GM12878 (cell line): ENCODE results near the gene NECTIN1. TPM values are rescaled to one million over a fixed set of nuclear protein-coding genes. Genes with fewer than 3 reads are reported as not detected.

Experiments used
- BCL11A ChIP-seq: IDR thresholded peaks from 2 replicates; pipeline ENCODE4 v1.6.1; 2011; ENCODE audit warnings: low read depth, low read length
- CHD4 ChIP-seq: fragments of 200-600 bp; sonication (generic); IDR thresholded peaks from 2 replicates; pipeline ENCODE4 v1.6.1; 2016; ENCODE audit warnings: mild to moderate bottlenecking
- CREM ChIP-seq: IDR thresholded peaks from 2 replicates; pipeline ENCODE4 v1.6.1; 2014; ENCODE audit warnings: antibody characterized with exemption, low read depth
- CTCF ChIP-seq, 3 experiments: IDR thresholded peaks in 2 of 3; conservative IDR thresholded peaks in 1 of 3; 2 replicates each; pipeline ENCODE4 v1.5.1; 2011; ENCODE audit warnings: low read depth in 3 of 3, low read length in 3 of 3, mild to moderate bottlenecking in 3 of 3, control low read depth in 2 of 3, moderate library complexity in 2 of 3, inconsistent platforms in 1 of 3, mixed read lengths in 1 of 3; ENCODE audit not compliant: control insufficient read depth in 2 of 3, insufficient read depth in 1 of 3; ENCODE audit errors: extremely low read depth in 1 of 3
- EED ChIP-seq: sonication (generic); IDR thresholded peaks from 2 replicates; pipeline ENCODE4 v1.6.1; 2016; ENCODE audit warnings: antibody characterized with exemption, low read depth
- EGR1 ChIP-seq, 2 experiments: IDR thresholded peaks; 1 replicate in 1 of 2; 2 replicates in 1 of 2; pipeline ENCODE4 v1.6.1; 2011 to 2012; ENCODE audit warnings: low read depth in 2 of 2, low read length in 2 of 2, borderline replicate concordance in 1 of 2, mild to moderate bottlenecking in 1 of 2, moderate library complexity in 1 of 2
- HCFC1 ChIP-seq: fragments of 150-350 bp; IDR thresholded peaks from 2 replicates; pipeline ENCODE4 v1.6.1; 2014; ENCODE audit warnings: low read length
- HDAC6 ChIP-seq: fragments of 200-600 bp; sonication (generic); IDR thresholded peaks from one replicate; pipeline ENCODE4 v1.8.0; 2017; ENCODE audit warnings: antibody characterized with exemption; ENCODE audit not compliant: unreplicated experiment
- IKZF1 ChIP-seq: fragments of 450-650 bp; conservative IDR thresholded peaks from 2 replicates; pipeline ENCODE4 v1.6.1; 2017; ENCODE audit warnings: antibody characterized with exemption, mild to moderate bottlenecking
- LARP7 ChIP-seq: fragments of 450-650 bp; IDR thresholded peaks from 2 replicates; pipeline ENCODE4 v1.6.1; 2017; ENCODE audit warnings: mild to moderate bottlenecking
- NR2C2 ChIP-seq: IDR thresholded peaks from 2 replicates; pipeline ENCODE4 v1.6.1; 2011; ENCODE audit warnings: borderline replicate concordance, low read depth; ENCODE audit not compliant: control insufficient read depth, insufficient read length
- POLR2A ChIP-seq: IDR thresholded peaks from 2 replicates; pipeline ENCODE4 v1.6.1; 2011; ENCODE audit warnings: low read depth, mild to moderate bottlenecking, low read length
- POLR2AphosphoS5 ChIP-seq: IDR thresholded peaks from 2 replicates; pipeline ENCODE4 v1.6.1; 2011; ENCODE audit warnings: mild to moderate bottlenecking, low read length, inconsistent platforms
- RCOR1 ChIP-seq: conservative IDR thresholded peaks from 2 replicates; pipeline ENCODE4 v1.6.1; 2012; ENCODE audit warnings: low read depth, low read length, improper control_type of control experiment
- SMAD1 ChIP-seq: fragments of 450-650 bp; IDR thresholded peaks from 2 replicates; pipeline ENCODE4 v1.6.1; 2018; ENCODE audit warnings: mild to moderate bottlenecking, low read depth; ENCODE audit not compliant: partially characterized antibody
- SMARCA5 ChIP-seq: fragments of 450-650 bp; IDR thresholded peaks from 2 replicates; pipeline ENCODE4 v1.6.1; 2017; ENCODE audit warnings: mild to moderate bottlenecking
- SPI1 ChIP-seq: IDR thresholded peaks from 2 replicates; pipeline ENCODE4 v1.6.1; 2011; ENCODE audit warnings: low read depth, mild to moderate bottlenecking, low read length, moderate library complexity, borderline replicate concordance; ENCODE audit not compliant: insufficient read depth
- TAF1 ChIP-seq: IDR thresholded peaks from 2 replicates; pipeline ENCODE4 v1.6.1; 2011; ENCODE audit warnings: mild to moderate bottlenecking, low read depth, low read length, borderline replicate concordance
- polyA plus RNA-seq, 11 experiments: library from polyadenylated mRNA; depleted of rRNA in 4 of 11; unstranded in 6 of 11; stranded (reverse) in 5 of 11; fragments of >200 nt; fragmentation: Nextera tagmentation in 4 of 11; fragmentation: Illumina TruSeq in 1 of 11; extraction: Ambion mirVana in 4 of 11; extraction: Trizol in 1 of 11; gene quantifications; 1 replicate in 1 of 11; 2 replicates in 10 of 11; pipeline versions ENCODE4 v1.2.1 to v1.2.3, GENCODE V29; 2011 to 2016; ENCODE audit warnings: inconsistent platforms in 2 of 11, missing spikeins in 2 of 11, low read depth in 1 of 11
- total RNA-seq, 4 experiments: library from RNA; depleted of rRNA in 3 of 4; stranded (reverse); fragments of >200 nt in 3 of 4; fragmentation: Illumina TruSeq in 1 of 4; extraction: Trizol in 1 of 4; gene quantifications; 2 replicates each; pipeline versions ENCODE4 v1.2.1 to v1.2.3, GENCODE V29; 2013 to 2021
- TF ChIP-seq, protein P1 (sequence below): IDR thresholded peaks from 2 replicates; pipeline ENCODE4 v1.6.1; 2012; ENCODE audit warnings: mild to moderate bottlenecking, low read depth, low read length
- TF ChIP-seq, protein P2 (sequence below): IDR thresholded peaks from 2 replicates; pipeline ENCODE4 v1.6.1; 2011; ENCODE audit warnings: low read depth, low read length, improper control_type of control experiment, borderline replicate concordance
- TF ChIP-seq, protein P3 (sequence below): fragments of 450-650 bp; IDR thresholded peaks from 2 replicates; pipeline ENCODE4 v1.6.1; 2017; ENCODE audit warnings: mild to moderate bottlenecking
- TF ChIP-seq, protein P4 (sequence below): fragments of 150-350 bp; IDR thresholded peaks from 2 replicates; pipeline ENCODE4 v1.6.1; 2014; ENCODE audit warnings: mild to moderate bottlenecking, low read depth, low read length

Gene NECTIN1
- total and polyA plus RNA-seq, 10 of the 15 experiments (the other 5 are each of a cell fraction or from before 2014, with no cell fraction given) = 0.97 to 9.2 (median 2.3) TPM

DNA sequence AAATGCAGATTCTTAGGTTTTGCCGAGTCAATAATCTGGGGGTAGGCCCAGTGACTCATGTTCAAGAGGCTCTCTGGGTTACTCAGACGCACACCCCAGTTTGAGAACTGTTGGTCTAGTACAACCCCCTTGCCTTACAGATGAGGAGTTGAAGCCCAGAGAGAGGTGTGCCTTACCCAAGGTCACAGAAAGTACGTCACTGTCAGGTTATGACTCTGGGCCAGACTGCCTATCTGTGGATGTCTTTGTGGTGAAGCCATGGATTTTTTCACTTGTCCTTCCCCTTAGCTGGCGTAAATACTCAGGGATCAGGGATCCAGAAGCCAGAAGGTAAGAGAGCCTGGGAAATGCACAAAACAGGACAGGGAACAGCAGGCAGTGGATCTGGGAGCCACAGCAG lies 25.2 kb upstream of the NECTIN1 start (continued):
- TF ChIP-seq, protein P1, sequence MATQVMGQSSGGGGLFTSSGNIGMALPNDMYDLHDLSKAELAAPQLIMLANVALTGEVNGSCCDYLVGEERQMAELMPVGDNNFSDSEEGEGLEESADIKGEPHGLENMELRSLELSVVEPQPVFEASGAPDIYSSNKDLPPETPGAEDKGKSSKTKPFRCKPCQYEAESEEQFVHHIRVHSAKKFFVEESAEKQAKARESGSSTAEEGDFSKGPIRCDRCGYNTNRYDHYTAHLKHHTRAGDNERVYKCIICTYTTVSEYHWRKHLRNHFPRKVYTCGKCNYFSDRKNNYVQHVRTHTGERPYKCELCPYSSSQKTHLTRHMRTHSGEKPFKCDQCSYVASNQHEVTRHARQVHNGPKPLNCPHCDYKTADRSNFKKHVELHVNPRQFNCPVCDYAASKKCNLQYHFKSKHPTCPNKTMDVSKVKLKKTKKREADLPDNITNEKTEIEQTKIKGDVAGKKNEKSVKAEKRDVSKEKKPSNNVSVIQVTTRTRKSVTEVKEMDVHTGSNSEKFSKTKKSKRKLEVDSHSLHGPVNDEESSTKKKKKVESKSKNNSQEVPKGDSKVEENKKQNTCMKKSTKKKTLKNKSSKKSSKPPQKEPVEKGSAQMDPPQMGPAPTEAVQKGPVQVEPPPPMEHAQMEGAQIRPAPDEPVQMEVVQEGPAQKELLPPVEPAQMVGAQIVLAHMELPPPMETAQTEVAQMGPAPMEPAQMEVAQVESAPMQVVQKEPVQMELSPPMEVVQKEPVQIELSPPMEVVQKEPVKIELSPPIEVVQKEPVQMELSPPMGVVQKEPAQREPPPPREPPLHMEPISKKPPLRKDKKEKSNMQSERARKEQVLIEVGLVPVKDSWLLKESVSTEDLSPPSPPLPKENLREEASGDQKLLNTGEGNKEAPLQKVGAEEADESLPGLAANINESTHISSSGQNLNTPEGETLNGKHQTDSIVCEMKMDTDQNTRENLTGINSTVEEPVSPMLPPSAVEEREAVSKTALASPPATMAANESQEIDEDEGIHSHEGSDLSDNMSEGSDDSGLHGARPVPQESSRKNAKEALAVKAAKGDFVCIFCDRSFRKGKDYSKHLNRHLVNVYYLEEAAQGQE = no peak
- no peak for TF ChIP-seq SMARCA5
- TF ChIP-seq BCL11A = no peak
- TF ChIP-seq, protein P2, sequence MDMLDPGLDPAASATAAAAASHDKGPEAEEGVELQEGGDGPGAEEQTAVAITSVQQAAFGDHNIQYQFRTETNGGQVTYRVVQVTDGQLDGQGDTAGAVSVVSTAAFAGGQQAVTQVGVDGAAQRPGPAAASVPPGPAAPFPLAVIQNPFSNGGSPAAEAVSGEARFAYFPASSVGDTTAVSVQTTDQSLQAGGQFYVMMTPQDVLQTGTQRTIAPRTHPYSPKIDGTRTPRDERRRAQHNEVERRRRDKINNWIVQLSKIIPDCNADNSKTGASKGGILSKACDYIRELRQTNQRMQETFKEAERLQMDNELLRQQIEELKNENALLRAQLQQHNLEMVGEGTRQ = no peak
- TF ChIP-seq POLR2A = no peak
- TF ChIP-seq CREM = peak; percentile 48; the same call in 1 of the 2 replicates
- 0 out of 2 replicates have a peak, but pooled peaks have one; percentile 17 for TF ChIP-seq POLR2AphosphoS5
- TF ChIP-seq, protein P3, sequence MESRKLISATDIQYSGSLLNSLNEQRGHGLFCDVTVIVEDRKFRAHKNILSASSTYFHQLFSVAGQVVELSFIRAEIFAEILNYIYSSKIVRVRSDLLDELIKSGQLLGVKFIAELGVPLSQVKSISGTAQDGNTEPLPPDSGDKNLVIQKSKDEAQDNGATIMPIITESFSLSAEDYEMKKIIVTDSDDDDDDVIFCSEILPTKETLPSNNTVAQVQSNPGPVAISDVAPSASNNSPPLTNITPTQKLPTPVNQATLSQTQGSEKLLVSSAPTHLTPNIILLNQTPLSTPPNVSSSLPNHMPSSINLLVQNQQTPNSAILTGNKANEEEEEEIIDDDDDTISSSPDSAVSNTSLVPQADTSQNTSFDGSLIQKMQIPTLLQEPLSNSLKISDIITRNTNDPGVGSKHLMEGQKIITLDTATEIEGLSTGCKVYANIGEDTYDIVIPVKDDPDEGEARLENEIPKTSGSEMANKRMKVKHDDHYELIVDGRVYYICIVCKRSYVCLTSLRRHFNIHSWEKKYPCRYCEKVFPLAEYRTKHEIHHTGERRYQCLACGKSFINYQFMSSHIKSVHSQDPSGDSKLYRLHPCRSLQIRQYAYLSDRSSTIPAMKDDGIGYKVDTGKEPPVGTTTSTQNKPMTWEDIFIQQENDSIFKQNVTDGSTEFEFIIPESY = no peak
- TF ChIP-seq TAF1 = no peak
- TF ChIP-seq IKZF1 = 0 out of 2 replicates have a peak, but pooled peaks have one; percentile 19
- no peak for TF ChIP-seq EGR1 (IDR thresholded peaks at IDR 0.05; ENCODE audit: borderline replicate concordance in 1 of 2, low read depth in 2 of 2, low read length in 2 of 2)
- TF ChIP-seq NR2C2 = no peak
- no peak for TF ChIP-seq HCFC1
- no peak for TF ChIP-seq SPI1
- TF ChIP-seq RCOR1 = no peak
- no peak for TF ChIP-seq CHD4
- no peak for TF ChIP-seq LARP7
- TF ChIP-seq, protein P4, sequence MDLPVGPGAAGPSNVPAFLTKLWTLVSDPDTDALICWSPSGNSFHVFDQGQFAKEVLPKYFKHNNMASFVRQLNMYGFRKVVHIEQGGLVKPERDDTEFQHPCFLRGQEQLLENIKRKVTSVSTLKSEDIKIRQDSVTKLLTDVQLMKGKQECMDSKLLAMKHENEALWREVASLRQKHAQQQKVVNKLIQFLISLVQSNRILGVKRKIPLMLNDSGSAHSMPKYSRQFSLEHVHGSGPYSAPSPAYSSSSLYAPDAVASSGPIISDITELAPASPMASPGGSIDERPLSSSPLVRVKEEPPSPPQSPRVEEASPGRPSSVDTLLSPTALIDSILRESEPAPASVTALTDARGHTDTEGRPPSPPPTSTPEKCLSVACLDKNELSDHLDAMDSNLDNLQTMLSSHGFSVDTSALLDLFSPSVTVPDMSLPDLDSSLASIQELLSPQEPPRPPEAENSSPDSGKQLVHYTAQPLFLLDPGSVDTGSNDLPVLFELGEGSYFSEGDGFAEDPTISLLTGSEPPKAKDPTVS = no peak
- TF ChIP-seq HDAC6 = no peak
- peak; percentile 50 for TF ChIP-seq EED
- TF ChIP-seq CTCF (IDR thresholded peaks at IDR 0.05 in 2 of 3, conservative IDR thresholded peaks at IDR 0.05 in 1 of 3; ENCODE audit: control insufficient read depth in 2 of 3, extremely low read depth in 1 of 3, insufficient read depth in 1 of 3, low read depth in 3 of 3, low read length in 3 of 3) = no peak
- TF ChIP-seq SMAD1 = no peak
